ENCODE measurements around the gene KIAA1755.

DNA sequence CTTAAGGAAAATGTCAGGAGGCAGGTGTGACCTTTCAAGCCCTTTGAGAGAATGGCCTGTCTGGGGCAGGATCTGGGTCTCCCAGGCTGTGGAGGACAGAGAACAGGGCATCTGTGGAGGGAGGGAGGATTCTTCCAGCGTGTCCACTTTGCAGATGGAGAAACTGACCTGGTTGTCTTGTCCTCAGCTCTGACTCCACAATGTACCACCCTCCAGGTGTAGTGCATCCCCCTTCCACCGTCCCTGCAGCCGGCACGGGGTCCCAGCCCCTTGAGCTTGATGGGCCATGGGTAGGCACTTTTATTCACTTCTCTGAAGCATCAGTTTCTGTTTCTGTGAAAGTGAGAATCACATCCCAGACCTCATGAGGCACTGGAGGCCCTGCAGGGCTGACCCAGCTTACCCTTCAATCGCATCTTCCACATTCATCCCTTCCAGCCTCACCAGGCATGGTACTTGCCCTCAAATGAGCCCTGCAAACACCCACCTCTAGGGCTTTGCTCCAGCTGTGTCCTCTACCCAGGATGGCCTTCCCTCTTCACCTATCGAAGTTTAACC is 90.8 kb downstream of the KIAA1755 start:
- TF ChIP-seq, protein P1, sequence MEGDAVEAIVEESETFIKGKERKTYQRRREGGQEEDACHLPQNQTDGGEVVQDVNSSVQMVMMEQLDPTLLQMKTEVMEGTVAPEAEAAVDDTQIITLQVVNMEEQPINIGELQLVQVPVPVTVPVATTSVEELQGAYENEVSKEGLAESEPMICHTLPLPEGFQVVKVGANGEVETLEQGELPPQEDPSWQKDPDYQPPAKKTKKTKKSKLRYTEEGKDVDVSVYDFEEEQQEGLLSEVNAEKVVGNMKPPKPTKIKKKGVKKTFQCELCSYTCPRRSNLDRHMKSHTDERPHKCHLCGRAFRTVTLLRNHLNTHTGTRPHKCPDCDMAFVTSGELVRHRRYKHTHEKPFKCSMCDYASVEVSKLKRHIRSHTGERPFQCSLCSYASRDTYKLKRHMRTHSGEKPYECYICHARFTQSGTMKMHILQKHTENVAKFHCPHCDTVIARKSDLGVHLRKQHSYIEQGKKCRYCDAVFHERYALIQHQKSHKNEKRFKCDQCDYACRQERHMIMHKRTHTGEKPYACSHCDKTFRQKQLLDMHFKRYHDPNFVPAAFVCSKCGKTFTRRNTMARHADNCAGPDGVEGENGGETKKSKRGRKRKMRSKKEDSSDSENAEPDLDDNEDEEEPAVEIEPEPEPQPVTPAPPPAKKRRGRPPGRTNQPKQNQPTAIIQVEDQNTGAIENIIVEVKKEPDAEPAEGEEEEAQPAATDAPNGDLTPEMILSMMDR (IDR thresholded peaks at IDR 0.05; ENCODE audit: low read depth, low read length), result no peak
- TF ChIP-seq EZH2phosphoT487 (IDR thresholded peaks at IDR 0.05; ENCODE audit: low read depth), result no peak
